Esophagus squamous epithelium (tissue), 4 donors: ENCODE measurements around the gene MGAT5.

Source experiments
- CTCF ChIP-seq, 6 experiments: fragments of 450-650 bp in 4 of 6; fragments of 200-600 bp in 2 of 6; sonication (generic) in 2 of 6; IDR thresholded peaks; one replicate each; pipeline ENCODE4 v1.5.1; 2016 to 2019; ENCODE audit warnings: antibody characterized with exemption in 6 of 6, mild to moderate bottlenecking in 4 of 6, moderate library complexity in 4 of 6
- POLR2A ChIP-seq, 4 donors: fragments of 450-650 bp; IDR thresholded peaks; one replicate each; pipeline ENCODE4 v1.6.1; 2017; ENCODE audit warnings: antibody characterized with exemption in 4 of 4, mild to moderate bottlenecking in 4 of 4, moderate library complexity in 3 of 4

- TF ChIP-seq CTCF (IDR thresholded peaks at IDR 0.05) (no peak), POLR2A (IDR thresholded peaks at IDR 0.05) (no peak)
Measured at GRCh38 chr2:134420259-134420658, 166.4 kb downstream of the MGAT5 start.
